ENCODE results near the gene COL6A2. TPM values are rescaled to one million over a fixed set of nuclear protein-coding genes. Genes with fewer than 3 reads are reported as not detected.
"Not testable (repeated sequence)": the region's sequence is repeated elsewhere in the genome, so short reads cannot be mapped to it uniquely, and the experiment has no call there.

The COL6A2 gene
- total RNA-seq, 2 donors from 2014 or later, result 249 to 252 TPM

DNA sequence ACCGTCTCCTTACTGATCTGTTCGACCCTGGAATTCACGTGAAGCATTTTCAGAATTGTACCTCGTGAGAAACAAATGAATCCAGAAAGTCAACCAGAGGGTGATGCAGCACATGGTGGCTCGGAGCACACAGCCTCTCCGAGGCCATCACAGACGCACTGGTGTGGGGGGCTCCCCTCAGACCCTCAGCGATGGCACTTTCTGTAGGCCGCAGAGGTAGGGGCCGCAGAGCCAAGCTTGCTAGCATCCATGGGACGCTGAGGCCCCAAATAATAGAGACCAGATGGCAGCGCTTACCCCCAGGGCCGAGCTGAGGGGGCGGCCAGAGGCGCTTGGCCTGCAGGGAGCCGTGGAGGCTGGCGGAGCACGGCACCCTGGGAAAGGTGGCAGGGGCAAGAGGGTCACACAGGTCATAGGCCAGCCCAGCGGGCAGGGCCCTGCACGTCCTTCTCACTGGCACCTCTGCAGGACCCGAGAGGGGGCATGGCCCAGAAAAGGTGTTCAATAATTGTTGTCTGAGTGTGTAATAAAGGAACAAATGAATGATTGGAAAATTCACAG, 28.1 kb upstream of the COL6A2 start:
- Histone ChIP-seq H3K36me3 (no peaks in the 10 kb centered on the region), H3K4me1 (peaks cover 0 to 30% of the 10 kb centered on the region in 2 donors), H3K27me3 (no peaks in the 10 kb centered on the region), H3K4me3 (no peak overlapping the region), H3K9me3 (no peaks in the 10 kb centered on the region), H3K27ac (no peak overlapping the region)
- TF ChIP-seq, protein P1, sequence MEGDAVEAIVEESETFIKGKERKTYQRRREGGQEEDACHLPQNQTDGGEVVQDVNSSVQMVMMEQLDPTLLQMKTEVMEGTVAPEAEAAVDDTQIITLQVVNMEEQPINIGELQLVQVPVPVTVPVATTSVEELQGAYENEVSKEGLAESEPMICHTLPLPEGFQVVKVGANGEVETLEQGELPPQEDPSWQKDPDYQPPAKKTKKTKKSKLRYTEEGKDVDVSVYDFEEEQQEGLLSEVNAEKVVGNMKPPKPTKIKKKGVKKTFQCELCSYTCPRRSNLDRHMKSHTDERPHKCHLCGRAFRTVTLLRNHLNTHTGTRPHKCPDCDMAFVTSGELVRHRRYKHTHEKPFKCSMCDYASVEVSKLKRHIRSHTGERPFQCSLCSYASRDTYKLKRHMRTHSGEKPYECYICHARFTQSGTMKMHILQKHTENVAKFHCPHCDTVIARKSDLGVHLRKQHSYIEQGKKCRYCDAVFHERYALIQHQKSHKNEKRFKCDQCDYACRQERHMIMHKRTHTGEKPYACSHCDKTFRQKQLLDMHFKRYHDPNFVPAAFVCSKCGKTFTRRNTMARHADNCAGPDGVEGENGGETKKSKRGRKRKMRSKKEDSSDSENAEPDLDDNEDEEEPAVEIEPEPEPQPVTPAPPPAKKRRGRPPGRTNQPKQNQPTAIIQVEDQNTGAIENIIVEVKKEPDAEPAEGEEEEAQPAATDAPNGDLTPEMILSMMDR (IDR thresholded peaks at IDR 0.05), result no peak
- DNase-seq (ENCODE audit: low spot score), result peak; percentile 18

GRCh38 chr21:46071082-46071481, 26.8 kb upstream of the COL6A2 start:
- Histone ChIP-seq H3K9me3 (no peaks in the 10 kb centered on the region), H3K36me3 (no peaks in the 10 kb centered on the region), H3K27ac (no peak overlapping the region), H3K4me3 (no peak overlapping the region), H3K4me1 (peaks cover 0 to 17% of the 10 kb centered on the region in 2 donors), H3K27me3 (no peaks in the 10 kb centered on the region)
- TF ChIP-seq, protein P1 (IDR thresholded peaks at IDR 0.05), result no peak
- peak; percentile 52 for DNase-seq (ENCODE audit: low spot score)

- not testable (repeated sequence) for H3K27me3 ChIP-seq; H3K36me3 ChIP-seq; H3K4me3 ChIP-seq; DNase-seq (ENCODE audit: low spot score); H3K9me3 ChIP-seq; H3K27ac ChIP-seq
- H3K4me1 ChIP-seq, result peaks cover 0 to 27% of the 10 kb centered on the region in 2 donors
These were observed 21.2 kb upstream of the COL6A2 start for GRCh38 chr21:46076724-46077123.

DNA sequence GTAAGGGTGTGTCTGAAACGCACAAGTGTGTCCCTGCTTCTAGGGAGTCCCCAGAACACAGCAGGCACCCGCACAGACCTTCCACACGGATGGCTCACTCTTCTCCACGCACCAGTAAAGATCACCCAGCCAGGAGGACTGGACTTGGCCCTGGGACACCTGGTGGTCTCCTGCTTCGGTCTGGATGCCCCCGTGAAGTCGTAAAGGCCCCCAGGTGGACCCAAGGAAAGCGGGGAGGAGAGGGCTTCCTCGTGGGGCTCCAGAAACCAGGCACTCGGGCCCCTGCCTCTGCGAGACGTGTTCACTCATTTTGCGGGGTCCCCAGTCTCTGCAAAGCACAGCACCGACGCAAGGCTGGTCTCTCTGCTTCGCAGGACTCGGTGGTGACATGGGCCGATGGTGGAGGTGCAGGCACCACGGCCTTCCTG, 20.2 kb upstream of the COL6A2 start:
- TF ChIP-seq, protein P1 (IDR thresholded peaks at IDR 0.05), result no peak
- Histone ChIP-seq H3K4me1 (peaks cover 0 to 27% of the 10 kb centered on the region in 2 donors), H3K27ac (no peak overlapping the region), H3K4me3 (no peak overlapping the region), H3K27me3 (no peaks in the 10 kb centered on the region), H3K9me3 (no peaks in the 10 kb centered on the region), H3K36me3 (no peaks in the 10 kb centered on the region)
- DNase-seq (ENCODE audit: low spot score), result peak; percentile 50

- Histone ChIP-seq H3K27ac (no peak overlapping the region), H3K36me3 (no peaks in the 10 kb centered on the region), H3K4me3 (no peak overlapping the region), H3K9me3 (no peaks in the 10 kb centered on the region), H3K27me3 (no peaks in the 10 kb centered on the region), H3K4me1 (peaks cover 0 to 27% of the 10 kb centered on the region in 2 donors)
- DNase-seq (ENCODE audit: low spot score), result peak; percentile 61
- TF ChIP-seq, protein P1 (IDR thresholded peaks at IDR 0.05), result no peak
These were observed 19.5 kb upstream of the COL6A2 start for GRCh38 chr21:46078322-46078977.

DNA sequence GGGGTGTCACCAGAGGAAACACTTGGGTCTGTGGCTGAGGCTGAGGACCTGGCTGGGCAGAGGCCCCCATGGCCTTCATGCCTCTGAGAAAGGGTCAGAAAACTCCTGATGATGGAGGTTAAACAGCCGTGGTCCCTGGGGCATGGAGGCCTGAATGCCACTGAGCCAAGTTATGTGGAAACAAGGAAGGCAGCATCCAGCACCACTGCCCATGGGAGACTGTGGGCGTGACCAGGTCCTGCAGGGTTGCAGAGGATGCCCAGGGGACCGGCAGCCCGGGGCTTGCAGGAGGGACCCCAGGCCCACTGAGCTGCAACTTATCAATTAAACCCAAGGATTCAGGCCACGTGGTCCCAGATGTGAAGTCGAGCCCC, 18.9 kb upstream of the COL6A2 start:
- Histone ChIP-seq H3K27ac (no peak overlapping the region), H3K4me1 (peaks cover 0 to 27% of the 10 kb centered on the region in 2 donors), H3K4me3 (no peak overlapping the region), H3K27me3 (no peaks in the 10 kb centered on the region), H3K9me3 (no peaks in the 10 kb centered on the region), H3K36me3 (no peaks in the 10 kb centered on the region)
- TF ChIP-seq, protein P1 (IDR thresholded peaks at IDR 0.05), result no peak
- peak; percentile 60 for DNase-seq (ENCODE audit: low spot score)
